ENCODE data around the gene RGS6. TPM values are rescaled to one million over a fixed set of nuclear protein-coding genes. Genes with fewer than 3 reads are reported as not detected.

The RGS6 gene
- total RNA-seq, 1 donor from 2014 or later: 23.3 TPM

DNA sequence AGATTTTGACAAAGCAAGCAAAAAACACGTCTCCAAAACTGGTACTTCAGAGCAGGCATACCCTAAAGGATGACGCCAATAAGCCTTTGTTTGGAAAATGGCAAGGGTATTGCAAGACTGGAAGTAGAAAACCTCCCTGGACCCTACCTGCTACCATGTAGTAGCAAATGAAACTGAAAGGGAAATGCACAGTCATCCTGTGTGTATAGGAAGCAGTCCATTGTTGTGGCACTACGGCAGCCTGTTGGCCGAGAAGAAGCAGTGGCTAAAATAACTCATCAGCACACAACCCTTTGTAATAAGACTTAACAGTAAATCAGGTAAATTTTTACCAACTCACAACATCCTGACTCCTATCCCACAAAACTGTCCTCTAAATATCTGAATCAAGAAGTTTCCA is 386.4 kb downstream of the RGS6 start:
- ATAC-seq (no peak), DNase-seq (ENCODE audit: missing footprints) (no peak)
- intact Hi-C loops (cut with DNase I): no loop called here

GRCh38 chr14:72332046-72332445 is 399.8 kb downstream of the RGS6 start:
- DNase-seq (ENCODE audit: missing footprints) (no peak), ATAC-seq (no peak)
- intact Hi-C loops (cut with DNase I): no loop called here

GRCh38 chr14:72332871-72333270 is 400.6 kb downstream of the RGS6 start:
- DNase-seq (ENCODE audit: missing footprints): no peak
- intact Hi-C loops (cut with DNase I): no loop called here
- ATAC-seq: no peak

DNA sequence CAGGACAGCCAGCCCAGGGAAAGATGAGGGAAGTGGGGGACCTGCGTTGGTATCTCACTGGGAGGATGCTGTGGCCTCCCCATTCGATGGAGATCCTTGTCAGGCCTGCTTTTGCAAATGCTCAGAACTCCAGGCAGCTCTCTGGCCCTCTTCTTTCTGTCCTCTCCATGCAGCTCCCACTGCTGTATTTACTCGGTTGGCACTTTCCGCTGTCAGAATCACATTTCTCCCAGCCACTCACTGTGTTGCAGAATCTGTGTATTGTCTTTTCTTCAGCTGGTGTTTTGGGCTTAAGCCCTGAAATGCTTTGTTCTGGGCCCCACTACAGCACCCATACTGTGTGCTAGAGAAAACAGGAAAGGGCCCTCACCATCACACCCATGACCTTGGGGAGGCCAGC is 401.1 kb downstream of the RGS6 start:
- intact Hi-C loops (cut with DNase I): no loop called here
- no peak for ATAC-seq
- DNase-seq (ENCODE audit: missing footprints): no peak

DNA sequence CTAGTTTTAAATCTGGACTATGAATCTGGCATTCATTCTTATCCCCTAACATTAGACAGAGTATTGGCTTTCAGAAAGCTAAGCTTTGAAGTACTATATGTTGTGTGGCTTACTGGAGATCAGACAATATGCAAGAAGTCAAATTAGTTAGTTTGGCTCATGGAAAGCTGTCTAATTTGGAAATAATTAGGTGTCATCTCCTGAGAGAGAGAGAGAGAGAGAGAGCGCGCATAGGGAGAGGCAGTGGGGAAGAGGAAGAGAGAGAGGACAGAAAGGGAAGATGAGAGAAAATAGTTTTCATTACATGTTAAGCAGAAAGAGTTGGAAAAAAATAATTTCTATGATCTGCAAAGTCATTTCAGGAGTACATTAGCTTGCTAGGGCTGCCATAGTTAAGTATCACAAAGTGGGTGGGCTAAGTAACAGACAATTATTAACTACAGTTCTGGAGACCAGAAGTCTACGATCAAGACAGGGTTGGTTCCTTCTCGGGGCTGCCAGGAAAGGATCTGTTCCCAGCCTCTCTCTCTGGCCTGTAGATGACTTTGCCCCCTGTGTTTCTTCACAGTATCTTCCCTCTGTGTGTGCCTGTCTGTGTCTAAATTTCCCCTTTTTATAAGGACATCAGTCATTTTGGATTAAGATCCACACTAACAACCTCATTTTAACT is 404.2 kb downstream of the RGS6 start:
- DNase-seq (ENCODE audit: missing footprints): no peak
- no peak for ATAC-seq
- intact Hi-C loops (cut with DNase I): no loop called here

GRCh38 chr14:72341237-72341636 is 409.0 kb downstream of the RGS6 start:
- intact Hi-C loops (cut with DNase I): no loop called here
- ATAC-seq: no peak
- no peak for DNase-seq (ENCODE audit: missing footprints)

GRCh38 chr14:72341686-72342085 is 409.5 kb downstream of the RGS6 start:
- intact Hi-C loops (cut with DNase I): no loop called here
- DNase-seq (ENCODE audit: missing footprints): no peak
- no peak for ATAC-seq

- DNase-seq (ENCODE audit: missing footprints): no peak
- no peak for ATAC-seq
- intact Hi-C loops (cut with DNase I): no loop called here
Observed at GRCh38 chr14:72347118-72347517, 414.9 kb downstream of the RGS6 start.

- intact Hi-C loops (cut with DNase I): no loop called here
- DNase-seq (ENCODE audit: missing footprints): no peak
- ATAC-seq: no peak
Observed at GRCh38 chr14:72350215-72350614, 418.0 kb downstream of the RGS6 start.

- no peak for ATAC-seq
- no peak for DNase-seq (ENCODE audit: missing footprints)
- intact Hi-C loops (cut with DNase I): no loop called here
Observed at GRCh38 chr14:72352012-72352411, 419.8 kb downstream of the RGS6 start.

GRCh38 chr14:72366619-72367018 is 434.4 kb downstream of the RGS6 start:
- intact Hi-C loops (cut with DNase I): no loop called here
- no peak for ATAC-seq
- DNase-seq (ENCODE audit: missing footprints): no peak

GRCh38 chr14:72369106-72369505 is 436.9 kb downstream of the RGS6 start:
- DNase-seq (ENCODE audit: missing footprints) (no peak), ATAC-seq (no peak)
- intact Hi-C loops (cut with DNase I): no loop called here

DNA sequence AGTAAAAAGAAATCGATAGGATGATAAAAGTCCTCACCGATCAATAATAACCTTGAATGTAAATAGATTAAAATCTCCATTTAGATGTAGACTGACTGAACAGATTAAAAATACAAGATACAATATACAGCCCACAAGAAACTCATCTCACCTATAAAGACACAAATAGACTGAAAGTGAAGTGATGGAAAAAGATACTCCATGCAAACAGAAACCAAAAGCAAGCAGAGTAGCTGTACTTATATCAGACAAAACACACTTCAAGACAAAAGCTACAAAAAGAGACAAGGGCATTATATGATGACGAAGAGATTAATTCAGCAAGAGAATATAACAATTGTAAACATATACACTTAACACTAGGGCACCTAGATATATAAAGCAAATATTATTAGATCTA is 444.8 kb downstream of the RGS6 start:
- ATAC-seq (no peak), DNase-seq (ENCODE audit: missing footprints) (no peak)
- intact Hi-C loops (cut with DNase I): no loop called here

GRCh38 chr14:72380456-72380855 is 448.2 kb downstream of the RGS6 start:
- no peak for ATAC-seq
- intact Hi-C loops (cut with DNase I): no loop called here
- no peak for DNase-seq (ENCODE audit: missing footprints)

- DNase-seq (ENCODE audit: missing footprints) (no peak), ATAC-seq (no peak)
- intact Hi-C loops (cut with DNase I): no loop called here
Observed at GRCh38 chr14:72383865-72384264, 451.6 kb downstream of the RGS6 start.

- DNase-seq (ENCODE audit: missing footprints): no peak
Observed at GRCh38 chr14:72387726-72388125, 455.5 kb downstream of the RGS6 start.

GRCh38 chr14:72389200-72389599 is 457.0 kb downstream of the RGS6 start:
- intact Hi-C loops (cut with DNase I): no loop called here
- ATAC-seq (no peak), DNase-seq (ENCODE audit: missing footprints) (no peak)

More at GRCh38 chr14:72387726-72388125, 455.5 kb downstream of the RGS6 start:
- intact Hi-C loops (cut with DNase I): no loop called here
- no peak for ATAC-seq

DNA sequence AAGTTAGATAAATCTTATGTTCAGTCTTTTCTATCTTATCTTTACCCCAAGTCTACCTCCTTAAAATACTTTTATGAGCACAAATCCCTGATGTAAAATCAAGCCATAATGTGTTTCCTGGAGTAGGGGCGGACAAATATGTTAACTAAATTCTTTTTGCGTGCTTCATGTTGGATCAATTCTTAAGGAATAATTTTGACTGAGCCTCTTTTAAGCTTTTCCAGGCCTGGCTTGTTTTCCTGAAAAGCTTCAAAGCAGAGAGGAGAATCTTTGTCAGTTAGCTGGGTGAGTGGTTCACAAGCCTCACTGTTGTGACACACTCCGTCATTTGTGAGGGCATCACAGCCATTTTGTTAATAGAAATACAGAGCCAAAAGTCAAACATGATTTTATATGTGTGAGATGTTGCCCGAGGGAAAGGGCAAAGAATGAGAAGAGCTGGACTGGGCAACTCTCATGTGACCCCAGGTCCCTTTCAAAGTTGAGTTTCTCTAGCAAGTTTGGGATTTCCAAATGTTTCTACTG is 468.9 kb downstream of the RGS6 start:
- no peak for ATAC-seq
- intact Hi-C loops (cut with DNase I): no loop called here
- no peak for DNase-seq (ENCODE audit: missing footprints)

DNA sequence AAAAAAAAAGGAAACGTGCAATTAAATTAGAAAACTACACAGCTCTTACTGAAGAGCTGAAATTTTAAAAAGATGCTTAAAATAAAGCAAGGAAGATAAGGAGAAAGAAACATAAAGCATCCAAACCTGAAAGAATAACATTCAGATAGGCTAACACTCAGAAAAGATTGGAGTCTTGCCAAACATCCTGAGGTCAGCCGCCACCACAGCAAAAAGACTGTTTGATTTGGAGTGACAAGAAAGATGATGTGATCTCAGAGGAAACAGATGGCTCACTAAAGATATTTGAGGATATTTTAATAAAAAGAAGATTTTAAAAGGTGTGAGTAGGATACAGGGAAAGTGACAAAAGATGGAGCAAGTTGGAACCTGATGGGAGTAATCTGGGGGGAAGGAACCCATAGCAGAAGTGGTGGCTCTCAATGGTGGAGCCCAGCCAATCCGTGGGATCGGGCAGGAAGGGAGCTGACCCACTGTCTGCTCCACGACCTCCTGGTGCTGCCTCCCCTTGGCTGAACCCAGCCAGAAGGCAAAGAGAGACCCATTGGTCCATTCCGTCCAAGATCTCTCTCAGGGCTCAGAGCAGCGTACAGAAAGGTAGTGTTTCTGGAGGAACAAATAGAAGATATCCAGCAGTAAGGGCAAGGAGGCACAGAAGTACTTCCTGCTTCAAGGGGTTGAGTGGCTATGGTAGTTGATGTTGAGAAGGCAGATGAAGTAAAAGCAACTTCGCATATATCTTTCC is 469.6 kb downstream of the RGS6 start:
- no peak for DNase-seq (ENCODE audit: missing footprints)
- intact Hi-C loops (cut with DNase I): no loop called here
- no peak for ATAC-seq

- ATAC-seq (no peak), DNase-seq (ENCODE audit: missing footprints) (no peak)
- intact Hi-C loops (cut with DNase I): no loop called here
Observed at GRCh38 chr14:72402377-72402772, 470.1 kb downstream of the RGS6 start.
